Omental fat pad (tissue), 4 donors: ENCODE results near the gene TOE1. TPM values are rescaled to one million over a fixed set of nuclear protein-coding genes. Genes with fewer than 3 reads are reported as not detected.

ENCODE experiments used
- ATAC-seq: fragments of 150-250 bp; one replicate; pipeline ENCODE4 v1.9.1; 2016; ENCODE audit warnings: mild to moderate bottlenecking, moderate library complexity; ENCODE audit not compliant: low FRiP score
- DNase-seq: peaks from one replicate; pipeline ENCODE4 v3.0.0-alpha.2; 2019; ENCODE audit warnings: low spot score
- CTCF ChIP-seq, 3 donors: fragments of 450-650 bp; IDR thresholded peaks; one replicate each; pipeline ENCODE4 v1.5.1; 2016 to 2017; ENCODE audit warnings: antibody characterized with exemption in 3 of 3, mild to moderate bottlenecking in 3 of 3, moderate library complexity in 2 of 3
- total RNA-seq, 4 donors: library from RNA; depleted of rRNA; stranded (reverse); fragments of >200 nt; gene quantifications; one replicate each; pipeline ENCODE4 v1.1.0, GENCODE V29; 2016

Gene TOE1
- total RNA-seq, 4 donors from 2014 or later = 6.1 to 14.3 (median 7.4) TPM

GRCh38 chr1:45373573-45373972, 33.6 kb downstream of the TOE1 start:
- DNase-seq = no peak
- no peak for TF ChIP-seq CTCF (IDR thresholded peaks at IDR 0.05)
- no peak for ATAC-seq

DNA sequence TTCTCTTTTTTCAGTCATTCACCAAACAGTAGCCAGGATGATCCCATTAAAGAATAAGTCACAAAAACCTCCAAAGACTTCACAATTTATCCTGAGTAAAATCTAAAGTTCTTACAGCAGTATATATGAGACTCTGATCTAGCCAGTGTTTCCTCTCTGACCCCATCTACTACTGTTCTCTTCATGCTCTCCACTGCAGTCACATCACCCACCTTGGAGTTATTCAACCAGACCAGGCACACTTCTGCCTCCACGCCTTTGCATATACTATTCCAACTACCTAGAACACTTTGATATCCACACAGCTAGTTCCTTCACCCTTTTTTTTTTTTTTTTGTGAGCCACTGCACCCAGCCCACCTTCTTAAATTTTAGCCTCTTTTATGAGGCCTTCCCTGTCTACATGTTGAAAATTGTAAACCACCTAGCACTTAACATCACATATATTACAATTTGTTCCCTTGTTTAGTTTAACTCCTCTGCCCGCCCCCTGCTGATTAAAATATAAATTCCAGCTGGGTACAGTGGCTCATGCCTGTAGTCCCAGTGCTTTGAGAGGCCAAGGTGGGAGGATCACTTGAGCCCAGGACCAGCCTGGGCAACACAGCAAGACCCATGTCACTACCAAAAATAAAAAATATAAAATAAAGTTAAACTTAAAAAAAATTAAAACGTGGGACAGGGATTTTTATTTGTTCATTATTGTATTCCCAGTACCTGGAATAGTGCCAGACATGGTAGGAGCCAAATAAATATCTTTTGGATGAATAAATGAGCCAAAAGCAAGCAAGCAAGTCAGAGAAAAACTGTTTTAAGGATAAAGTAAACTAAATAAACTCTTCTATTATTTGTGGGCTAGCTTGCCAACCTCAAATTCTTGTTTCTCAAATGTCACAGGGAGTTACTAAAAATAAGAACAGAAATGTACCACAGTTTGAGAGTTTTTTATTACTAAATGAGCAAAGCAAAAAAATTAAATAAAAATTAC, 35.4 kb downstream of the TOE1 start:
- ATAC-seq (no peak), DNase-seq (no peak)
- no peak for TF ChIP-seq CTCF (IDR thresholded peaks at IDR 0.05)

DNA sequence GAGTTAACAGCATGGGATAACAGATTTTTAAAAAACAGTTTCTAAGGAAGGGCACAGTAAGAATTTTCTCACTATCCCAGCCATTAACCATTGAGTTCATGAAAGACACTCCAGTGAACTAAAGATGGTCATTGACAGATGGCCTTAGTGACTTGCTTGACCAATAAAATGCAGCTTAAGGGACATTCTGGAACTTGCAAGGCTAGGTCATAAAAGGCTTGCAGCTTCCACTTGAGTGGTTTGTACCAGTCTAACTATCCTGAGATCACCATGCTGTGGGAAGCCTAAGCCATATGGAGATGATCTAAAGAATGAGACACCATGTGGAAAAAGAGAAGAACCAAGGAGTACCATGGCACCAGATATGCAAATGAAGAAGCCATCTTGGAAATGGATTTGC, 38.2 kb downstream of the TOE1 start:
- ATAC-seq (no peak), DNase-seq (no peak)
- no peak for TF ChIP-seq CTCF (IDR thresholded peaks at IDR 0.05)

- no peak for TF ChIP-seq CTCF (IDR thresholded peaks at IDR 0.05)
- no peak for DNase-seq
These were observed 39.6 kb downstream of the TOE1 start for GRCh38 chr1:45379524-45379923.

DNA sequence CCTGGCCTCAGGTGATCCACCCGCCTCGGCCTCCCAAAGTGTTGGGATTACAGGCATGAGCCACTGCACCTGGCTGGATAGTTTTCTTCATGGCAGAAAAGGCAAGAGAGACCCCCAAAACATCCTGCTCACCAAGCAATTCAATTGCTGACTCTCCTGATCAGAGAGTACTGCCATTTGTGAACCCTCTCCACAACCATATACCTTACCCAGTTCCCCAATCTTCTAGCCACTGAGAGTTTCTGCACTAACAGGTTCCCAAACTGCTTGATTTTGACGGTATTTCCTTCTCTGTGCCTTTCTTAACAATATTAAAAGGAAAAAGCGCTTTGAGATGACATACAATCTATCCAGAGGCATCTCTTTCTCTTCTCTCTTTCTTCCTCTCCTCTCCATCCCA, 40.2 kb downstream of the TOE1 start:
- TF ChIP-seq CTCF (IDR thresholded peaks at IDR 0.05) = no peak
- no peak for DNase-seq
- no peak for ATAC-seq

More at GRCh38 chr1:45379524-45379923, 39.6 kb downstream of the TOE1 start:
- no peak for ATAC-seq

- no peak for ATAC-seq
- DNase-seq = no peak
- no peak for TF ChIP-seq CTCF (IDR thresholded peaks at IDR 0.05)
These were observed 40.8 kb downstream of the TOE1 start for GRCh38 chr1:45380730-45381129.

DNA sequence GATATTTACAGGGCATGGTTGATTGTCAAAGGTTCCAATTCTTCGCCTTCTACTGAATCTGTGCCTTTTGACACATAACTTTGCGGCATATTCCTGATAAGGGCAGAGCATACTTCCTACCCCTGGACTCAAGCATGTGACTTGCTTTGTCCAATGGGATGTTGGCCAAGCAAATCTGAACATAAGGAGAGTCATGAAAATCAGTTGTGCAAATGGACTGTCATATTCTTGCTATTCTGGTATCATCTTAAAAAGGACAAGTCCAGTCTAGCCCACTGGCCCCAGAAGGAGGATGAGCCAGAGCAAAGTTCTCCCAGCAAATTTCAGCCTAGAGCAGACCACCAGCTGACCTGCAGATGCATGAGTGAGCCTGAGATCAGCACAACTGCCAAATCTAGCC, 41.3 kb downstream of the TOE1 start:
- ATAC-seq (no peak), DNase-seq (no peak)
- TF ChIP-seq CTCF (IDR thresholded peaks at IDR 0.05) = no peak
